WTC11 (cell line): ENCODE data around the gene KITLG. TPM values are rescaled to one million over a fixed set of nuclear protein-coding genes. Genes with fewer than 3 reads are reported as not detected.

Experiments used
- ATAC-seq: fragments of 200-7000 bp; cut with Tn5 transposase; 2 replicates; pipeline ENCODE4 v1.10.0; 2021; ENCODE audit warnings: mild to moderate bottlenecking, moderate library complexity
- CTCF ChIA-PET: fragments of 300-600 bp; sonication (Branson Sonifier 250); formaldehyde crosslinking; loops from one replicate; lab custom pipeline; 2021; ENCODE audit warnings: antibody characterized with exemption; lab: Charles Lee
- POLR2A ChIA-PET: fragments of 350-600 bp; sonication (Branson Sonifier 250); formaldehyde crosslinking; loops from one replicate; lab custom pipeline; 2021; ENCODE audit warnings: antibody characterized with exemption; lab: Charles Lee
- DNase-seq: peaks from one replicate; pipeline ENCODE4 v3.0.0; 2021; ENCODE audit warnings: low spot score
- H3K27ac Mint-ChIP-seq: 2 replicates; pipeline ENCODE4 v1.8.0; 2021; ENCODE audit warnings: mixed read lengths
- H3K27me3 Mint-ChIP-seq: 2 replicates; pipeline ENCODE4 v1.8.0; 2021; ENCODE audit warnings: low read depth, mild to moderate bottlenecking, moderate library complexity, mixed read lengths
- H3K36me3 Mint-ChIP-seq: 2 replicates; pipeline ENCODE4 v1.8.0; 2021; ENCODE audit warnings: mixed read lengths
- H3K4me1 Mint-ChIP-seq: 2 replicates; pipeline ENCODE4 v1.8.0; 2022; ENCODE audit warnings: mixed read lengths
- H3K4me3 Mint-ChIP-seq: 2 replicates; pipeline ENCODE4 v1.8.0; 2021; ENCODE audit warnings: mild to moderate bottlenecking, moderate library complexity, mixed read lengths
- H3K9me3 Mint-ChIP-seq: 2 replicates; pipeline ENCODE4 v1.8.0; 2021; ENCODE audit warnings: mixed read lengths
- ATF6 ChIP-seq: sonication (generic); formaldehyde crosslinking; IDR thresholded peaks from 2 replicates; pipeline ENCODE4 v1.8.1; 2023; ENCODE audit warnings: mild to moderate bottlenecking, missing genetic modification reagents
- CBFB ChIP-seq: sonication (generic); formaldehyde crosslinking; IDR thresholded peaks from 2 replicates; pipeline ENCODE4 v1.8.1; 2022; ENCODE audit warnings: mild to moderate bottlenecking, low read depth, missing genetic modification reagents
- CDX4 ChIP-seq: fragments of 250-450 bp; sonication (Bioruptor Pico); IDR thresholded peaks from 2 replicates; pipeline ENCODE4 v1.9.0; 2021; ENCODE audit warnings: moderate library complexity, mild to moderate bottlenecking, inconsistent platforms, borderline replicate concordance
- E2F5 ChIP-seq: sonication (generic); formaldehyde crosslinking; IDR thresholded peaks from 2 replicates; pipeline ENCODE4 v1.8.1; 2022; ENCODE audit warnings: mild to moderate bottlenecking, moderate library complexity, missing genetic modification reagents
- ELF4 ChIP-seq: sonication (generic); formaldehyde crosslinking; IDR thresholded peaks from 2 replicates; pipeline ENCODE4 v1.8.1; 2022; ENCODE audit warnings: low read depth, mild to moderate bottlenecking, moderate library complexity, missing genetic modification reagents
- NR2C2 ChIP-seq: sonication (generic); formaldehyde crosslinking; IDR thresholded peaks from 2 replicates; pipeline ENCODE4 v1.8.0; 2022; ENCODE audit warnings: mild to moderate bottlenecking, missing genetic modification reagents
- NR3C1 ChIP-seq: sonication (generic); formaldehyde crosslinking; conservative IDR thresholded peaks from 2 replicates; pipeline ENCODE4 v1.8.1; 2023; ENCODE audit warnings: low read depth, mild to moderate bottlenecking, missing genetic modification reagents
- STAT6 ChIP-seq: sonication (generic); formaldehyde crosslinking; conservative IDR thresholded peaks from 2 replicates; pipeline ENCODE4 v1.8.1; 2023; ENCODE audit warnings: mild to moderate bottlenecking, low read depth, missing genetic modification reagents, moderate library complexity
- TEAD1 ChIP-seq: sonication (generic); formaldehyde crosslinking; IDR thresholded peaks from 2 replicates; pipeline ENCODE4 v1.8.0; 2022; ENCODE audit warnings: mild to moderate bottlenecking, missing genetic modification reagents
- USF2 ChIP-seq: sonication (generic); formaldehyde crosslinking; IDR thresholded peaks from 2 replicates; pipeline ENCODE4 v1.8.1; 2023; ENCODE audit warnings: mild to moderate bottlenecking, missing genetic modification reagents, moderate library complexity
- ZNF423 ChIP-seq: fragments of 250-450 bp; sonication (Bioruptor Pico); IDR thresholded peaks from 2 replicates; pipeline ENCODE4 v2.1.2; 2022; ENCODE audit warnings: mild to moderate bottlenecking, moderate library complexity
- total RNA-seq: library from RNA; stranded (reverse); gene quantifications from 3 replicates; pipeline ENCODE4 v1.2.3, GENCODE V29; 2021
- TF ChIP-seq, protein P1 (sequence below): sonication (generic); formaldehyde crosslinking; IDR thresholded peaks from 2 replicates; pipeline ENCODE4 v1.8.1; 2022; ENCODE audit warnings: low read depth, missing genetic modification reagents, borderline replicate concordance
- TF ChIP-seq, protein P2 (sequence below): fragments of 250-450 bp; sonication (Bioruptor Pico); conservative IDR thresholded peaks from 2 replicates; pipeline ENCODE4 v1.9.0; 2021; ENCODE audit warnings: mild to moderate bottlenecking
- TF ChIP-seq, protein P3 (sequence below): sonication (generic); formaldehyde crosslinking; IDR thresholded peaks from 2 replicates; pipeline ENCODE4 v1.8.0; 2023; ENCODE audit warnings: missing genetic modification reagents, mild to moderate bottlenecking, borderline replicate concordance
- TF ChIP-seq, protein P4 (sequence below): fragments of 250-450 bp; sonication (Bioruptor Pico); IDR thresholded peaks from 2 replicates; pipeline ENCODE4 v1.9.0; 2021; ENCODE audit warnings: mild to moderate bottlenecking, borderline replicate concordance

Gene KITLG
- total RNA-seq, 1 experiment from 2014 or later = 12.5 TPM

- TF ChIP-seq E2F5 (CRISPR knock-in tag) (no peak), CDX4 (CRISPR knock-in tag) (no peak), STAT6 (no peak), TEAD1 (CRISPR knock-in tag) (no peak), NR3C1 (CRISPR knock-in tag) (no peak), ATF6 (CRISPR knock-in tag) (no peak), USF2 (no peak), NR2C2 (CRISPR knock-in tag) (no peak), ELF4 (CRISPR knock-in tag) (no peak), CBFB (CRISPR knock-in tag) (no peak), ZNF423 (CRISPR knock-in tag) (no peak)
- TF ChIP-seq, protein P1, sequence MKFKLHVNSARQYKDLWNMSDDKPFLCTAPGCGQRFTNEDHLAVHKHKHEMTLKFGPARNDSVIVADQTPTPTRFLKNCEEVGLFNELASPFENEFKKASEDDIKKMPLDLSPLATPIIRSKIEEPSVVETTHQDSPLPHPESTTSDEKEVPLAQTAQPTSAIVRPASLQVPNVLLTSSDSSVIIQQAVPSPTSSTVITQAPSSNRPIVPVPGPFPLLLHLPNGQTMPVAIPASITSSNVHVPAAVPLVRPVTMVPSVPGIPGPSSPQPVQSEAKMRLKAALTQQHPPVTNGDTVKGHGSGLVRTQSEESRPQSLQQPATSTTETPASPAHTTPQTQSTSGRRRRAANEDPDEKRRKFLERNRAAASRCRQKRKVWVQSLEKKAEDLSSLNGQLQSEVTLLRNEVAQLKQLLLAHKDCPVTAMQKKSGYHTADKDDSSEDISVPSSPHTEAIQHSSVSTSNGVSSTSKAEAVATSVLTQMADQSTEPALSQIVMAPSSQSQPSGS (CRISPR knock-in tag) = no peak
- TF ChIP-seq, protein P2, sequence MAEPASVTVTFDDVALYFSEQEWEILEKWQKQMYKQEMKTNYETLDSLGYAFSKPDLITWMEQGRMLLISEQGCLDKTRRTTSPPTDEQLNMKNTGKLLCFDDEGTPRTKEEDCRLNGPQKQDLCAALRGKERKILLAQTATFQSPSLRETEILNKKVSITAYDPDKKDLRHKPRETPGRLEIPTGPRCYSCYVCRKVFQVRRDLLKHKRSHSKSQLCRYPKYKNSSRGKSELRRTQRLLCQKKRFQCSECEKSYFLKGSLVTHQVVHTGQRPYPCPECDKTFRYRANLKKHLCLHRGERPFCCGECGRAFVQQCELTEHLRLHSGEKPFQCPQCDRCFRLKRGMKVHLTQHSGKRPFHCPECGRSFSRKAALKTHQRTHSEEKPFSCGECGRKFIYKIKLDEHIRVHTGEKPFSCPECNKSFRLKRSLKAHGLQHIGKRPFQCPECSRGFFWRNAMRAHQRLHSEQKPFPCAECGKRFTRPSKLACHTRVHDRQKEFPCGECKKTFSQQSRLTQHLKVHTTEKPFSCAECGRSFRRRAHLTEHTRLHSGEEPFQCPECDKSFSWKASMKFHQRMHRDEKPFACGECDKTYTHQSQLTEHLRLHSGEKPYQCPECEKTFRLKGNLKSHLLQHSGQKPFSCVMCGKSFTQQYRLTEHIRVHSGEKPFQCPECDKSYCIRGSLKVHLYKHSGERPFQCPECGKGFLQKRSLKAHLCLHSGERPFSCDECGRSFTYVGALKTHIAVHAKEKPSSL (CRISPR knock-in tag) = no peak
- TF ChIP-seq, protein P3, sequence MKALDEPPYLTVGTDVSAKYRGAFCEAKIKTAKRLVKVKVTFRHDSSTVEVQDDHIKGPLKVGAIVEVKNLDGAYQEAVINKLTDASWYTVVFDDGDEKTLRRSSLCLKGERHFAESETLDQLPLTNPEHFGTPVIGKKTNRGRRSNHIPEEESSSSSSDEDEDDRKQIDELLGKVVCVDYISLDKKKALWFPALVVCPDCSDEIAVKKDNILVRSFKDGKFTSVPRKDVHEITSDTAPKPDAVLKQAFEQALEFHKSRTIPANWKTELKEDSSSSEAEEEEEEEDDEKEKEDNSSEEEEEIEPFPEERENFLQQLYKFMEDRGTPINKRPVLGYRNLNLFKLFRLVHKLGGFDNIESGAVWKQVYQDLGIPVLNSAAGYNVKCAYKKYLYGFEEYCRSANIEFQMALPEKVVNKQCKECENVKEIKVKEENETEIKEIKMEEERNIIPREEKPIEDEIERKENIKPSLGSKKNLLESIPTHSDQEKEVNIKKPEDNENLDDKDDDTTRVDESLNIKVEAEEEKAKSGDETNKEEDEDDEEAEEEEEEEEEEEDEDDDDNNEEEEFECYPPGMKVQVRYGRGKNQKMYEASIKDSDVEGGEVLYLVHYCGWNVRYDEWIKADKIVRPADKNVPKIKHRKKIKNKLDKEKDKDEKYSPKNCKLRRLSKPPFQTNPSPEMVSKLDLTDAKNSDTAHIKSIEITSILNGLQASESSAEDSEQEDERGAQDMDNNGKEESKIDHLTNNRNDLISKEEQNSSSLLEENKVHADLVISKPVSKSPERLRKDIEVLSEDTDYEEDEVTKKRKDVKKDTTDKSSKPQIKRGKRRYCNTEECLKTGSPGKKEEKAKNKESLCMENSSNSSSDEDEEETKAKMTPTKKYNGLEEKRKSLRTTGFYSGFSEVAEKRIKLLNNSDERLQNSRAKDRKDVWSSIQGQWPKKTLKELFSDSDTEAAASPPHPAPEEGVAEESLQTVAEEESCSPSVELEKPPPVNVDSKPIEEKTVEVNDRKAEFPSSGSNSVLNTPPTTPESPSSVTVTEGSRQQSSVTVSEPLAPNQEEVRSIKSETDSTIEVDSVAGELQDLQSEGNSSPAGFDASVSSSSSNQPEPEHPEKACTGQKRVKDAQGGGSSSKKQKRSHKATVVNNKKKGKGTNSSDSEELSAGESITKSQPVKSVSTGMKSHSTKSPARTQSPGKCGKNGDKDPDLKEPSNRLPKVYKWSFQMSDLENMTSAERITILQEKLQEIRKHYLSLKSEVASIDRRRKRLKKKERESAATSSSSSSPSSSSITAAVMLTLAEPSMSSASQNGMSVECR (CRISPR knock-in tag) = no peak
- TF ChIP-seq, protein P4, sequence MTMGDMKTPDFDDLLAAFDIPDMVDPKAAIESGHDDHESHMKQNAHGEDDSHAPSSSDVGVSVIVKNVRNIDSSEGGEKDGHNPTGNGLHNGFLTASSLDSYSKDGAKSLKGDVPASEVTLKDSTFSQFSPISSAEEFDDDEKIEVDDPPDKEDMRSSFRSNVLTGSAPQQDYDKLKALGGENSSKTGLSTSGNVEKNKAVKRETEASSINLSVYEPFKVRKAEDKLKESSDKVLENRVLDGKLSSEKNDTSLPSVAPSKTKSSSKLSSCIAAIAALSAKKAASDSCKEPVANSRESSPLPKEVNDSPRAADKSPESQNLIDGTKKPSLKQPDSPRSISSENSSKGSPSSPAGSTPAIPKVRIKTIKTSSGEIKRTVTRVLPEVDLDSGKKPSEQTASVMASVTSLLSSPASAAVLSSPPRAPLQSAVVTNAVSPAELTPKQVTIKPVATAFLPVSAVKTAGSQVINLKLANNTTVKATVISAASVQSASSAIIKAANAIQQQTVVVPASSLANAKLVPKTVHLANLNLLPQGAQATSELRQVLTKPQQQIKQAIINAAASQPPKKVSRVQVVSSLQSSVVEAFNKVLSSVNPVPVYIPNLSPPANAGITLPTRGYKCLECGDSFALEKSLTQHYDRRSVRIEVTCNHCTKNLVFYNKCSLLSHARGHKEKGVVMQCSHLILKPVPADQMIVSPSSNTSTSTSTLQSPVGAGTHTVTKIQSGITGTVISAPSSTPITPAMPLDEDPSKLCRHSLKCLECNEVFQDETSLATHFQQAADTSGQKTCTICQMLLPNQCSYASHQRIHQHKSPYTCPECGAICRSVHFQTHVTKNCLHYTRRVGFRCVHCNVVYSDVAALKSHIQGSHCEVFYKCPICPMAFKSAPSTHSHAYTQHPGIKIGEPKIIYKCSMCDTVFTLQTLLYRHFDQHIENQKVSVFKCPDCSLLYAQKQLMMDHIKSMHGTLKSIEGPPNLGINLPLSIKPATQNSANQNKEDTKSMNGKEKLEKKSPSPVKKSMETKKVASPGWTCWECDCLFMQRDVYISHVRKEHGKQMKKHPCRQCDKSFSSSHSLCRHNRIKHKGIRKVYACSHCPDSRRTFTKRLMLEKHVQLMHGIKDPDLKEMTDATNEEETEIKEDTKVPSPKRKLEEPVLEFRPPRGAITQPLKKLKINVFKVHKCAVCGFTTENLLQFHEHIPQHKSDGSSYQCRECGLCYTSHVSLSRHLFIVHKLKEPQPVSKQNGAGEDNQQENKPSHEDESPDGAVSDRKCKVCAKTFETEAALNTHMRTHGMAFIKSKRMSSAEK (CRISPR knock-in tag) = no peak
- Mint-ChIP-seq H3K36me3 (no peaks in the 10 kb centered on the region), H3K27me3 (no peaks in the 10 kb centered on the region), H3K9me3 (no peaks in the 10 kb centered on the region), H3K27ac (0 out of 2 replicates have a peak overlapping the region, but pooled peaks have one; percentile 21), H3K4me1 (peaks cover 69% of the 10 kb centered on the region), H3K4me3 (no peak overlapping the region)
- CTCF ChIA-PET = no interaction called here
- ATAC-seq (no peak; the same call in 1 of the 2 replicates), DNase-seq (no peak)
- POLR2A ChIA-PET = no interaction called here
These were observed 13.8 kb downstream of the KITLG start for GRCh38 chr12:88566430-88566829.
